ENCODE data around the gene BORCS6.

BORCS6 gene

DNA sequence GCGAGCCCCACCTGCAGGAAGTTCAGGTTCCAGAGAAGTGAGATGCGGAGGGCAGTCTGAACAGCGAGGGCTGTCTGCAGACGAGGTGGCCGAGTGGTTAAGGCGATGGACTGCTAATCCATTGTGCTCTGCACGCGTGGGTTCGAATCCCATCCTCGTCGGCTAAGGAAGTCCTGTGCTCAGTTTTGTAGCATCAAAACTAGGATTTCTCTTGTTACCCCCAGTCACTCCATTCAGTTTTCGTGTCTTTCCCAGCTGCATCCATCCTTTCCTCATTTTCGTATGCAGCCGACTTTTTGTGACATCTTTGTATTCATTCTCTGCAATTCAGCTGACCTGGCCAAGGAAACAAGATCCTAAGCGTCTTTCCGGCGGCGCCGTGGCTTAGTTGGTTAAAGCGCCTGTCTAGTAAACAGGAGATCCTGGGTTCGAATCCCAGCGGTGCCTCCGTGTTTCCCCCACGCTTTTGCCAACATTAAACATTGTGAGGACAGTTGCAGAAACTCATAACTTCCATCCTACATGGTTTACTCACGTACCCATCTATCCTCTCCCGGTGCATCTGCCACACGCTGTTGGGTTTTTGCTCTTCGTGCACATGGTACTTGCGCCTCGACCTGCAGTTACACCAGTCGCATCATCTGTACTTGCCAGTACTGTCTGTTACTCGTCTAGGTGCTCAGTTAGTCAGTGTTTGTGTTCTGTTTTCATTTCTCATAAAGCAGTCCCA is 3.0 kb downstream of the BORCS6 start:
- TF ChIP-seq, protein P1, sequence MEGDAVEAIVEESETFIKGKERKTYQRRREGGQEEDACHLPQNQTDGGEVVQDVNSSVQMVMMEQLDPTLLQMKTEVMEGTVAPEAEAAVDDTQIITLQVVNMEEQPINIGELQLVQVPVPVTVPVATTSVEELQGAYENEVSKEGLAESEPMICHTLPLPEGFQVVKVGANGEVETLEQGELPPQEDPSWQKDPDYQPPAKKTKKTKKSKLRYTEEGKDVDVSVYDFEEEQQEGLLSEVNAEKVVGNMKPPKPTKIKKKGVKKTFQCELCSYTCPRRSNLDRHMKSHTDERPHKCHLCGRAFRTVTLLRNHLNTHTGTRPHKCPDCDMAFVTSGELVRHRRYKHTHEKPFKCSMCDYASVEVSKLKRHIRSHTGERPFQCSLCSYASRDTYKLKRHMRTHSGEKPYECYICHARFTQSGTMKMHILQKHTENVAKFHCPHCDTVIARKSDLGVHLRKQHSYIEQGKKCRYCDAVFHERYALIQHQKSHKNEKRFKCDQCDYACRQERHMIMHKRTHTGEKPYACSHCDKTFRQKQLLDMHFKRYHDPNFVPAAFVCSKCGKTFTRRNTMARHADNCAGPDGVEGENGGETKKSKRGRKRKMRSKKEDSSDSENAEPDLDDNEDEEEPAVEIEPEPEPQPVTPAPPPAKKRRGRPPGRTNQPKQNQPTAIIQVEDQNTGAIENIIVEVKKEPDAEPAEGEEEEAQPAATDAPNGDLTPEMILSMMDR (IDR thresholded peaks at IDR 0.05) = no peak; the same call in 1 of the 2 replicates

DNA sequence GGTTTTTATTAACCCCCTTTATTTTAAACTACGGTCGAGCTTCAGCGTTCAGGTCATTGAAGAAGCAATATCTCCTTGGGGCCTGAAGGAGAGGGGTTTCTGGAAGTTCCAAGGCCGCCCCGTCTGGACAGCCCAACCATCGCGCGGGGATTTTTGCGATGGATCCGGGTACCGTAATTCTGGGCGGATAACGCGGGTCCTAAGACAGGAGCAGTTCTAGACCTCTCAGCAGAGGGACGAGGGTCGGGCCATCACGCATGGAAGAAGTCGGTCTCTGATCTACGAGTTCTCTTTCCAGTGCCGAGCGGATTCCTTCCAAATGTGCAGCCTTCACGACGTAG is 3.6 kb downstream of the BORCS6 start:
- TF ChIP-seq, protein P1 (IDR thresholded peaks at IDR 0.05) = no peak

DNA sequence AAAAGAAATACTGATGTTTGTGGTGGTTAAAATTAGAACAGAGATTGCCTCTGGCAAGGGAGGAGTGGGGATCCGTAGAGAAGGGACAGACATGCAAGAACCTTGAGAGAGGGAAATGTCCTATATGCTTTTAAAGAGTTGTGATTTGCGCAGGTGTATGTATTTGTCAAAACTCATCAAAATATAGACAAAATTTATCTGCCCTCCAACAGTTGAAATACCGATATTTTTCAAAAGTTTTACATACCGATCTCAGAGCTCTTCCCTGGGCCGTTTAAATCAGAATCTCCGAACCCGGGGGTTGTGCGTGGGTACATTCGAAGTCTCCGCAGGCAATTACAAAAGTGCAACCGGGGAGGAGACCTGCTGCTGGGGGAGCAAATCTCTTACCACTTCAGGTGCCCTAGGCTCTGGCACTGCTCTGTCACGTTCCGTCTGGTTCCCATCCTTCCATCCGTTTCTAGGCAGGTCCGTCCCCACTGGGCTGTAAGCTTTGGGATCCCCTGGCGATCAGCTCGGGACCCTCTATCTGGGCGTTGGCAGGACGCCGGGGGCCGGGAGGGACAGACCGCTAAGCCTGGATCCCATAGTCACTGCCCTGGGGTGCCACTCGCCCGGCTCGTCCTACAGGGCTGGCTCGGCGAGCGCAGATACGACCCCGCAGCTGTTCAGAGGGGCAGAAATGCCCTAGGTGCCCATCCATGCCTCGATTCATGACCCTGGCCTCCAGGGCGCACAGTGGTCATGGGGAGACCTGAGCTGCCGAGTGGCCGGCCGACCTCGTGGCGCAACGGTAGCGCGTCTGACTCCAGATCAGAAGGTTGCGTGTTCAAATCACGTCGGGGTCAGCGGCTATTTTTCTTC is 4.2 kb downstream of the BORCS6 start:
- TF ChIP-seq, protein P1 (IDR thresholded peaks at IDR 0.05) = no peak

DNA sequence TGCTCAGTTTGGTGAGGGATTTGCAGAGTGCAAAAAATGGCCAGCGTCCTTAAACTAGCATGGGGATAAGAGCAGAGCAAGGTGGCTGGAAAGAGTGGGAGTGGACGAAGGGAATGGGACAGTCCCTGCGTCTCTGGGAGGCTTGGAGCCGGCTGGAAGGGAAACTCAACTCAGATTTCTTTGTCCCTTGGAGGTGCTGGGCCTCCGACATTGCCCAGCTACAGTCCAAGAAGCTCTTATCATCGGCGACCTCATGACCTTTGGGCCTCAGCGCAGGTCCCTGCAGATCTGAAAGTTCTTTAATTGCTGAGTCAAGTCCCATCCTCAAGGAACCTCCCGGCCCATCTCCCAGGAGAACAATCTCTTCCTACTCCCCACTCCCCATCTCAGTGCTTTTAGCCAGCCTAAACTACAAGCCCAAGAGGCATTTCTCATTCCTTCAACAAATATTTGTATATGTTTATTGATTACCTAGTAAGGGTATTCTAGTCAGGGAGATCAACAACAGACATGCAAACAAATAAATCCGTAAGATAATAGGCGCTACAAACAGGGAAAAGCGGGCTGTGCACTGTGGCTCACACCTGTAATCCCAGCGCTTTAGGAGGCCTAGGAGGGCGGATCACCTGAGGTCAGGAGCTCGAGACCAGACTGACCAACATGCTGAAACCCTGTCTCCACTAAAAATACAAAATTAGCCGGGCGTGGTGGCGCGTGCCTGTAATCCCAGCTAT is 12.8 kb downstream of the BORCS6 start:
- TF ChIP-seq, protein P1 (IDR thresholded peaks at IDR 0.05) = no peak

DNA sequence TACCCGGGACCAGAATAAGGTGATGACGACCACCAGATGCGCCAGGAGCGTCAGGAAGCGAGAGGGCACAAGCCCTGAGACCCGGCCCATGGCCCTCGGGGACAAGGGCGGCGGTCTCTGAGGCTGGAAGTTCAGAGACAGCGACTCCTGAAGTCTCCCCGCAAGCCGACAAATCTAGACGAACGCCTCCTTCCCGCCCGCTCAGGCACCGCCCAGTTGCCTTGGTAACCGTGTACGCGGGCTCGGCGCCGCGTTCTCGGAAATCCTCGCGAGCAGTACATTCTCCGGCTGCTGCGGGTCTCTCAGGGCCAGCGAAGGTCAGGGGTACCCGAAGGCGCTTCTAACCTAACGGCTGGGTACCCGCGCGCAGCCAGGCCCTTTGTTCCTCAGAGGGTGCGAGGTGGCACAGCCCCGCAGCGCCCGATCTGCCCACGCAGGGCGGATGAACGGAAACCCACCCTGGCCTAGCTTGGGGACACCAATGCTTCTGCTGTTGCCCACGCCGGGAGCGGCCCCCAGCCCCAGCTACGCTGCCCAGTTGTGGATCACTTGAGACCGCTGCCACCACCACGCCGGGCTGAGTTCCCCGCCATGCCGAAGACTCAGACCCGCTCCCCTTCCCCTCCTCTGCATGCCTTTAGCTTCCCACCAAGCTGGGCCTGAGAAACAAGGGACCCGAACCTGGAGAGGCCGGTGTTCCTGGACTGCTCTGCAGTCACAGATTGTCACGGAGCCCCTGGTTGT is 13.6 kb downstream of the BORCS6 start, which contains the start of gene TMEM107:
Gene TMEM107, minus strand, starts transcription at position 184 of the 744 bp plus-strand sequence. Its CDS starts 94 bp downstream, at position 90.
- TF ChIP-seq, protein P1 (IDR thresholded peaks at IDR 0.05) = no peak

DNA sequence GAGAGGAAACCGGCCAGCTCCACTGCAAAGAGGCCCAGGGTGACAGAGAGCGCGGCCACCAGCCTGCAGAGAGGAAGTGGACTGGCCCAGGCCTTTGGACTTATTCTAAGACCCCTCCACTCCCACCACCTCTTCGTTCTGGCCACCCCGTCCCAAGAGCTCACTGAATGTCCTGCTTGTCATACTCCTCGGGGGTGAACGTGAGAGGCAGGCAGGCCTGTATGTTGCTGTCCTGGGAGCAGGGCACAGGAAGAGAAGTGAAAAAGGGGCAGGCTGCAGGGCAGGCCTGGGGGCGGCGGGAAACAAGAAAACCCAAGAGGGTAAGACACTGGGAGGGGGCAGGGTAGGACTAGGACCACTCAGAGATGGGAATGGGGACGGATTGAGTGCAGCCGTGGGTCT is 14.2 kb downstream of the BORCS6 start:
- TF ChIP-seq, protein P1 (IDR thresholded peaks at IDR 0.05) = no peak

DNA sequence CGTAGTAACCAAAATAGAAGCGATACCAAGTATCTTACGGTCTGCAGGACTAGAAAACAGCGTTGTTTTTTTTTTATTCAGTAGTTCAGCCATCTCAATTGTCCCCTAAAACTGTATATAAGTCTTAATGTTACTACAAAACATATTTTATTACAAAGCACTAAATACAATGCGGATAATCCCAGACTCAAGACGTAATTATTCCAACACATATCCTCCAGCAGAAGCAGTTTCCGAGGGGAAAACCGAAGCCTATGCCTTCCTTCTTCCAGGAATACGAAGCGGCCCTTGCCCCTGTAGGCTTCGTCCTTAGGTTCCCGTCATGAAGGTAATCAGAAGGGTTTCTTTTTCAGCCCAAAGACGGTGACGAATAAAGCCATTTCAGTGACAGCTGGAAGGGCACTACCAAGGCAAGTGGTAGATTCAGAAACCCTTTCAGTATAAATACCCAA is 16.1 kb downstream of the BORCS6 start:
- TF ChIP-seq, protein P1 (IDR thresholded peaks at IDR 0.05) = no peak
